Uterus (tissue), 4 donors: Measurements from ENCODE around the gene CHCHD4. TPM values are rescaled to one million over a fixed set of nuclear protein-coding genes. Genes with fewer than 3 reads are reported as not detected.
A peak's percentile ranks its signal among the peaks of the same experiment; 100 is the strongest.

Source experiments
- DNase-seq, 2 donors: peaks; one replicate each; pipeline ENCODE4 v3.0.0-alpha.2; 2019 to 2020
- H3K27ac ChIP-seq, 2 donors: fragments of 200-600 bp; sonication (generic); 1 replicate in 1 of 2; 2 replicates in 1 of 2; pipeline ENCODE4 v1.5.1; 2016 to 2018
- H3K27me3 ChIP-seq, 2 donors: fragments of 200-600 bp; sonication (generic); one replicate each; pipeline ENCODE4 v1.5.1; 2018 to 2019; ENCODE audit warnings: control low read depth in 1 of 2
- H3K36me3 ChIP-seq, 2 donors: fragments of 200-600 bp; sonication (generic); one replicate each; pipeline ENCODE4 v1.5.1; 2019; ENCODE audit warnings: control low read depth in 1 of 2
- H3K4me1 ChIP-seq, 2 donors: fragments of 200-600 bp; sonication (generic); one replicate each; pipeline ENCODE4 v1.5.1; 2018 to 2019; ENCODE audit warnings: control low read depth in 1 of 2
- H3K4me3 ChIP-seq, 2 donors: fragments of 200-600 bp; sonication (generic); 1 replicate in 1 of 2; 2 replicates in 1 of 2; pipeline ENCODE4 v1.5.1; 2018 to 2019; ENCODE audit warnings: mild to moderate bottlenecking in 1 of 2
- H3K9me3 ChIP-seq, 2 donors: fragments of 200-600 bp; sonication (generic); one replicate each; pipeline ENCODE4 v1.5.1; 2019; ENCODE audit warnings: control low read depth in 1 of 2
- POLR2A ChIP-seq, 2 donors: fragments of 450-650 bp; IDR thresholded peaks; one replicate each; pipeline ENCODE4 v1.6.1; 2016; ENCODE audit warnings: antibody characterized with exemption in 2 of 2, mild to moderate bottlenecking in 1 of 2, moderate library complexity in 1 of 2
- intact Hi-C: fragments of 100-400 bp; cut with DNase I; formaldehyde crosslinking; loops from one replicate; pipeline ENCODE4 v1.15.1; 2023; ENCODE audit warnings: low total_unique reads
- total RNA-seq, 4 donors: library from RNA; depleted of rRNA in 3 of 4; stranded (reverse); fragments of >200 nt in 3 of 4; gene quantifications; one replicate each; pipeline versions ENCODE4 v1.1.0 to v1.2.4, GENCODE V29; 2014 to 2023
- TF ChIP-seq, protein P1 (sequence below), 4 experiments: fragments of 200-600 bp in 2 of 4; fragments of 450-650 bp in 2 of 4; sonication (generic) in 2 of 4; IDR thresholded peaks; one replicate each; pipeline ENCODE4 v1.5.1; 2016 to 2019; ENCODE audit warnings: antibody characterized with exemption in 4 of 4, mild to moderate bottlenecking in 2 of 4, moderate library complexity in 1 of 4
- donor health status: DM: yes; HTN: yes; CAD: no.

The CHCHD4 gene
- total RNA-seq, 4 donors from 2014 or later = 6.2 to 12.0 (median 7.8) TPM

DNA sequence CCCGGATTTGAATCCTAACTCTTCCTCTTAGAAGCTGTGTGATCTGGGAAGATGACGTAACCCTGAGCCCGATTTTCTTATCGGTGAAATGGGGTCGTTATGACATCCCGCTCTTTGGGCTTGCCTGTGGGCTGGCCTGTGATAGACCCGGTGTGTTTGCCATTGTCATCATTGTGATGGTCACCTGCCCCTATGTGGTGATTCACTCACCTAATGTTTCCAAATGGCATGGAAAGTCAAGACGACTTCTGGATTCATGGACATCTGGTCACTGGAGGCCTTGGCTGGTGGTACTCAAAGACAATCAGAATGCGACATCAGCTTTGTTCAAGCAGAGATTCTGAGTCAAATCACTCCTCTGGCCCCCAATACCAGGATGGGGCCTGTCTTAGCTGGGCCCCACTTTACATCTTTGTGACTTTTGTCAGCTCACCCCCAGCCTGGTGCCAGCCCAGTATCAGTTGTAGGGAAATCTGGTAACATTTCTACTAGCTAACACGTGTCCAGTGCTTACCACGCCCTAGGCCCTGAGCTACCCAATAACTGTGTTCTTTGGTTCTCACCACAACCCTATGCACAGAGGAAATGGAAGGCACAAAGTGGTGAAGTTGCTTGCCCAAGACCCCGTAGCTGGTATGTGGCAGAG, 3.0 kb upstream of the CHCHD4 start:
- intact Hi-C loops = loop anchor here (10.0 kb wide), 1 partner anchor 47 kb away; the partner anchor contains the start of genes LSM3 and XPC
- peak overlapping the region; percentile 87 to 95 for H3K27ac ChIP-seq
- H3K4me3 ChIP-seq = no peak overlapping the region
- TF ChIP-seq, protein P1, sequence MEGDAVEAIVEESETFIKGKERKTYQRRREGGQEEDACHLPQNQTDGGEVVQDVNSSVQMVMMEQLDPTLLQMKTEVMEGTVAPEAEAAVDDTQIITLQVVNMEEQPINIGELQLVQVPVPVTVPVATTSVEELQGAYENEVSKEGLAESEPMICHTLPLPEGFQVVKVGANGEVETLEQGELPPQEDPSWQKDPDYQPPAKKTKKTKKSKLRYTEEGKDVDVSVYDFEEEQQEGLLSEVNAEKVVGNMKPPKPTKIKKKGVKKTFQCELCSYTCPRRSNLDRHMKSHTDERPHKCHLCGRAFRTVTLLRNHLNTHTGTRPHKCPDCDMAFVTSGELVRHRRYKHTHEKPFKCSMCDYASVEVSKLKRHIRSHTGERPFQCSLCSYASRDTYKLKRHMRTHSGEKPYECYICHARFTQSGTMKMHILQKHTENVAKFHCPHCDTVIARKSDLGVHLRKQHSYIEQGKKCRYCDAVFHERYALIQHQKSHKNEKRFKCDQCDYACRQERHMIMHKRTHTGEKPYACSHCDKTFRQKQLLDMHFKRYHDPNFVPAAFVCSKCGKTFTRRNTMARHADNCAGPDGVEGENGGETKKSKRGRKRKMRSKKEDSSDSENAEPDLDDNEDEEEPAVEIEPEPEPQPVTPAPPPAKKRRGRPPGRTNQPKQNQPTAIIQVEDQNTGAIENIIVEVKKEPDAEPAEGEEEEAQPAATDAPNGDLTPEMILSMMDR (IDR thresholded peaks at IDR 0.05) = no peak
- no peak for TF ChIP-seq POLR2A (IDR thresholded peaks at IDR 0.05)
- DNase-seq = no peak
- peaks cover 16 to 23% of the 10 kb centered on the region in 2 donors for H3K4me1 ChIP-seq
- no peaks in the 10 kb centered on the region for H3K9me3 ChIP-seq
- no peaks in the 10 kb centered on the region for H3K27me3 ChIP-seq
- no peaks in the 10 kb centered on the region for H3K36me3 ChIP-seq

DNA sequence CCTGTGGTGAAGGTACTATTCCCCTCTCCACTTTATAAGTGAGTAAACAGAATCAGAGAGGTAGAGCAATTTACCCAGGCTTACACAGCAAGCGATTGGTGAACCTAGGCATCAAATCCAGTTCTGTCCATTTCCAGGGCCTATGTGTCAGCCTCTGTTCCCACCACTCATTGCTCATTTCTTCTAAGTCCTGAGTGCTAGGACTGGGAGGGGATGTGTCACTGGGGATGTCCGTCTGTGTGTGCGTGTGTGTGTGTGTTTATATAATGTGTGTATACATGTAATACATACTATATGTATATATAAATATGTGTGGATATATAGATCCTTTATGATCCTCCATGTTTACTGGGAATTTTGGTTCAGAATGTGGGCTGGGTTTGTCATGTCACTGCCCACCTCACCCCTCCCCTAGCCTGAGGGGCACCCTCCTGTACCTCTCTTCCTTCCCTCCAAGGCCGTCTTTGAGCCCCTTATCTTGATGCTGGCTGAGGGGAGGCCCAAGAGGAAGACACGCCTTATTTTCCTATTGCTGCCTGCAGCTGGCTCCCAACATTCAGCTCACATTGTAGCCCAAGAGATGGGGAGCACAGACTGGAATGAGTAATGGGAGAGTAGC, 2.3 kb upstream of the CHCHD4 start:
- no peaks in the 10 kb centered on the region for H3K9me3 ChIP-seq
- peak overlapping the region in 1 of 2 donors; percentile 84 for H3K4me3 ChIP-seq
- H3K36me3 ChIP-seq = no peaks in the 10 kb centered on the region
- peak overlapping the region; percentile 87 to 95 for H3K27ac ChIP-seq
- peaks cover 16 to 23% of the 10 kb centered on the region in 2 donors for H3K4me1 ChIP-seq
- intact Hi-C loops = loop anchor here (10.0 kb wide), 1 partner anchor 48 kb away; the partner anchor contains the start of genes LSM3 and XPC
- no peaks in the 10 kb centered on the region for H3K27me3 ChIP-seq
- TF ChIP-seq, protein P1 (IDR thresholded peaks at IDR 0.05) = no peak
- no peak for TF ChIP-seq POLR2A (IDR thresholded peaks at IDR 0.05)
- no peak for DNase-seq

DNA sequence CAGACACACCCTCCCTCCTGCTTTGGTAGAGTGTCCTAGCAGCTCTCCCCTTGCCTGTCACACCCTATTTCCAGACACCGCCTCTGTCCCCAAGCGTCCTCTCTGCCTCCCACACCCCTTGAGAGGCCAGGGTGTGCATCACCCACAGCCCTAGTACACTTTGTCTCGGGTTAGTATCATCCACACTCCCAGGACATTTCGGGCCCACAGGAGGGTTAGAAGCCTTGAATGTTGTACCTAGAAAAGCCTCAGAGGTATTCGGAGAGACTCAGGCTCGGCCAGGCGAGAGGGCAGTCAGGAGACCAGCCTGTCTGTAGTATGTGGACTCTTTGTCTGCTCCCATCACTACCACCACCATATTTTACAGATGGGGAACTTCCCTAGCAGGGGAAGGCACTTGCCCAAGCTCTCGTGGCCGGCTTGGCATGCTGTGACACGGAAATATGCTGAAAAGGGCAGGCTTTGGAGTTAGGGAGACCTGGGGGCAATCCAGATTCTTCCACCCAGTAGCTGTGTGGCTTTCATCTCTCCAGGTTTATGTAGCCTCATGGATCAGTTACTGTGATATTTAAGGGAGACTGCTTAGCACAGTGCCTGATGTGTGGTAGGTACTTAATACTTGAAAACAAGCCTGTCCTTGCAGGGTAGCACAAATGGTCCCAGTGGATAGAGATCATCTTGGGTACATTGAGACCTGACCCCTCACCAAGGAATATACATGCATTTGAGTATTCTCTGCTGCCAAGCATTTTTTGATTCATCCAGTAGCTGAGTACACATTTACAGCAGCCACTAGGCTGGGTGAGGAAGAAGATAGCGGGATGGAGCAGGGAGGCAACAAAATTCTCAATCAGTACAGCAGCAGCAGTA, 1.6 kb upstream of the CHCHD4 start:
- Histone ChIP-seq H3K4me3 (peak overlapping the region; percentile 72 to 84), H3K27ac (peak overlapping the region; percentile 87 to 95), H3K27me3 (no peaks in the 10 kb centered on the region), H3K36me3 (no peaks in the 10 kb centered on the region), H3K9me3 (no peaks in the 10 kb centered on the region), H3K4me1 (peaks cover 16 to 23% of the 10 kb centered on the region in 2 donors)
- intact Hi-C loops = loop anchor here (10.0 kb wide), 1 partner anchor 49 kb away; the partner anchor contains the start of genes LSM3 and XPC
- TF ChIP-seq, protein P1 (IDR thresholded peaks at IDR 0.05) = no peak
- no peak for TF ChIP-seq POLR2A (IDR thresholded peaks at IDR 0.05)
- no peak for DNase-seq

DNA sequence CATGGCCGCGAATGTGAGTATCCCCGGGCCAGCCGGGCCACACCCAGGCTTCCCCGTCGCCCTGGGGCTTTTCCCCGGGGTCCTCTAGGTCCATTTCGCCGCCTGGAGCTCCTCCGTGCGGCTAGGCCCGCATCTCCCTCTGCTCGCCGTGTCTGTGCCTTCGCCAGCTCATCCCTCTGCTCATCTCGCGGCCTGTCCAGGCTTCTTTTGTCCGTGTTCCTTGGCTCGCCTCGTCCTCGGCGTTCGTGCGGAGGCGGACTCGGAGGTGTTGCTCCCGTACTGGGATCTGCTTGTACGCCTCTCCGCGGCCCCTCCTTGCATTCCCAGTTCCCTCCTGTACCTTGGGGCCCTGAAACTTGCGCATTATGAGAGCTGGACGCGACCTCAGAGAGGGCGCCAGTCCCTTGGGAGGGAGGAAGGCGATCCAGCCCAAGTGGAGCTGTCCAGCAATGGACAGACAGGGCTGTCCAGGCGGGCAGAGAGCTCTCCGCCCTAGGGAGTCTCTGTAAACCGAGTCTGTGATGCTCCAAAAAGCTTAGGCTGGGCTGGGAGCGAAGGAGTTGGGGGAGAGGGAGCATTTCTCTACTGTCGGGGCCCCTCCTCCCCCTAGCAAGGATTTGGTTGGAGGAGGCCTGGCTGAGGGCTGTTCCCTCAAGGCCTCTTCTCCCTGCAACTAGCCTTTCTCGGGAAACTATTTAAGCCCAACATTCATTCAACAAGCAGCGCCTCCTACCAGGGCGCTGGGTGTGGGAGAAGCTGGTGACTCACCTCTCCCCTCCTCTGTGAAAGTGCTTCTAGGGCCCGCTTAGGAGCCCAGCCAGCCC, 735 bp upstream of the CHCHD4 start:
- peak; percentile 73 to 81 for DNase-seq
- H3K4me1 ChIP-seq = peaks cover 16 to 23% of the 10 kb centered on the region in 2 donors
- H3K27ac ChIP-seq = peak overlapping the region; percentile 87 to 95
- TF ChIP-seq POLR2A (IDR thresholded peaks at IDR 0.05) = no peak
- TF ChIP-seq, protein P1 (IDR thresholded peaks at IDR 0.05) = peak in 1 of 4 experiments; percentile 12
- no peaks in the 10 kb centered on the region for H3K36me3 ChIP-seq
- no peaks in the 10 kb centered on the region for H3K27me3 ChIP-seq
- intact Hi-C loops = loop anchor here (10.0 kb wide), 1 partner anchor 49 kb away; the partner anchor contains the start of genes LSM3 and XPC
- H3K9me3 ChIP-seq = no peaks in the 10 kb centered on the region
- H3K4me3 ChIP-seq = peak overlapping the region; percentile 72 to 84
